Osteoblast (primary cell): ENCODE results near the gene KRTAP15-1. TPM values are rescaled to one million over a fixed set of nuclear protein-coding genes. Genes with fewer than 3 reads are reported as not detected.

ENCODE experiments used
- DNase-seq: peaks from one replicate; pipeline ENCODE4 v3.0.0; 2011; ENCODE audit warnings: low spot score, mixed read lengths; ENCODE audit not compliant: insufficient read length; ENCODE audit errors: missing footprints
- H2AFZ ChIP-seq: 2 replicates; pipeline ENCODE4 v1.6.0; 2011; ENCODE audit warnings: mild to moderate bottlenecking, low read length
- H3K27ac ChIP-seq: 2 replicates; pipeline ENCODE4 v1.5.1; 2011; ENCODE audit warnings: mild to moderate bottlenecking, low read depth, low read length, moderate library complexity
- H3K27me3 ChIP-seq: 2 replicates; pipeline ENCODE4 v1.6.0; 2012; ENCODE audit warnings: mild to moderate bottlenecking, control low read depth, inconsistent platforms, low read length, moderate library complexity; ENCODE audit not compliant: insufficient read depth
- H3K36me3 ChIP-seq: 2 replicates; pipeline ENCODE4 v1.5.1; 2011; ENCODE audit warnings: mild to moderate bottlenecking, low read length, control low read depth, moderate library complexity; ENCODE audit not compliant: insufficient read depth
- H3K4me1 ChIP-seq: 2 replicates; pipeline ENCODE4 v1.5.1; 2011; ENCODE audit warnings: mild to moderate bottlenecking, low read length, control low read depth, moderate library complexity; ENCODE audit not compliant: insufficient read depth
- H3K4me2 ChIP-seq: 2 replicates; pipeline ENCODE4 v1.6.0; 2011; ENCODE audit warnings: mild to moderate bottlenecking, low read length; ENCODE audit not compliant: insufficient read depth
- H3K4me3 ChIP-seq: fragments of 200-600 bp; sonication (generic); 3 replicates; pipeline ENCODE4 v1.5.1; 2012; ENCODE audit warnings: mild to moderate bottlenecking, low read length, inconsistent platforms; ENCODE audit not compliant: insufficient read depth
- H3K79me2 ChIP-seq: 2 replicates; pipeline ENCODE4 v1.6.0; 2012; ENCODE audit warnings: mild to moderate bottlenecking, low read length, control low read depth, inconsistent platforms; ENCODE audit not compliant: insufficient read depth
- H3K9me3 ChIP-seq: 2 replicates; pipeline ENCODE4 v1.5.1; 2011; ENCODE audit warnings: low read depth, low read length, control low read depth
- H4K20me1 ChIP-seq: 2 replicates; pipeline ENCODE4 v1.6.0; 2012; ENCODE audit warnings: mild to moderate bottlenecking, low read length, control low read depth; ENCODE audit not compliant: insufficient read depth
- total RNA-seq: library from RNA; depleted of rRNA; stranded (reverse); fragments of >200 nt; gene quantifications from 2 replicates; pipeline ENCODE4 v1.2.3, GENCODE V29; 2012
- TF ChIP-seq, protein P1 (sequence below): IDR thresholded peaks from 2 replicates; pipeline ENCODE4 v1.5.1; 2011; ENCODE audit warnings: mild to moderate bottlenecking, low read depth, low read length, moderate library complexity; ENCODE audit errors: extremely low read depth

KRTAP15-1 gene
- total RNA-seq, 1 donor, result not detected

DNA sequence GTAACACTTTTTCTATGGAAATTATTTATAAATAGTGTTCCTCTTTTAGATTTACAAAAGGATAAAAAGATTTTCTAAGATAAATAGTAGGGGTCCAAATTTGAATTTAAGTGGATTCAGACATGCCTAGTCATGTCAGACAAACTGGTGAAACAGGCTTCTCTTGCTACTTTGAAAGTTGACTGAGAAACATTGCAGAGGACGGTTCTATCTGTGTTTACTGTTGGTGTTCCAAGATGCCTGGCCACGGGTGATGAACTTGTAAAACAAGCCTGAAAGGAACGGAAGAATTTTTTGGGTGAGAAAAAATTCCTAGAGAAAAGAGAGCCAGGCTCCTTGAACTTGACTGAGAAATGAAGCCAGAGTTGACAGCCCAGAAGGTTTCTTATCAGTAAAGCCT is 37.9 kb downstream of the KRTAP15-1 start:
- DNase-seq, result no peak
- no peak overlapping the region for H3K4me2 ChIP-seq
- peaks cover 2% of the 10 kb centered on the region for H3K9me3 ChIP-seq
- no peaks in the 10 kb centered on the region for H3K4me1 ChIP-seq
- no peak overlapping the region for H3K27ac ChIP-seq
- H3K79me2 ChIP-seq, result no peaks in the 10 kb centered on the region
- no peak overlapping the region for H2AFZ ChIP-seq
- TF ChIP-seq, protein P1, sequence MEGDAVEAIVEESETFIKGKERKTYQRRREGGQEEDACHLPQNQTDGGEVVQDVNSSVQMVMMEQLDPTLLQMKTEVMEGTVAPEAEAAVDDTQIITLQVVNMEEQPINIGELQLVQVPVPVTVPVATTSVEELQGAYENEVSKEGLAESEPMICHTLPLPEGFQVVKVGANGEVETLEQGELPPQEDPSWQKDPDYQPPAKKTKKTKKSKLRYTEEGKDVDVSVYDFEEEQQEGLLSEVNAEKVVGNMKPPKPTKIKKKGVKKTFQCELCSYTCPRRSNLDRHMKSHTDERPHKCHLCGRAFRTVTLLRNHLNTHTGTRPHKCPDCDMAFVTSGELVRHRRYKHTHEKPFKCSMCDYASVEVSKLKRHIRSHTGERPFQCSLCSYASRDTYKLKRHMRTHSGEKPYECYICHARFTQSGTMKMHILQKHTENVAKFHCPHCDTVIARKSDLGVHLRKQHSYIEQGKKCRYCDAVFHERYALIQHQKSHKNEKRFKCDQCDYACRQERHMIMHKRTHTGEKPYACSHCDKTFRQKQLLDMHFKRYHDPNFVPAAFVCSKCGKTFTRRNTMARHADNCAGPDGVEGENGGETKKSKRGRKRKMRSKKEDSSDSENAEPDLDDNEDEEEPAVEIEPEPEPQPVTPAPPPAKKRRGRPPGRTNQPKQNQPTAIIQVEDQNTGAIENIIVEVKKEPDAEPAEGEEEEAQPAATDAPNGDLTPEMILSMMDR, result no peak
- no peaks in the 10 kb centered on the region for H3K36me3 ChIP-seq
- H4K20me1 ChIP-seq, result no peaks in the 10 kb centered on the region
- H3K27me3 ChIP-seq, result no peaks in the 10 kb centered on the region
- no peak overlapping the region for H3K4me3 ChIP-seq

DNA sequence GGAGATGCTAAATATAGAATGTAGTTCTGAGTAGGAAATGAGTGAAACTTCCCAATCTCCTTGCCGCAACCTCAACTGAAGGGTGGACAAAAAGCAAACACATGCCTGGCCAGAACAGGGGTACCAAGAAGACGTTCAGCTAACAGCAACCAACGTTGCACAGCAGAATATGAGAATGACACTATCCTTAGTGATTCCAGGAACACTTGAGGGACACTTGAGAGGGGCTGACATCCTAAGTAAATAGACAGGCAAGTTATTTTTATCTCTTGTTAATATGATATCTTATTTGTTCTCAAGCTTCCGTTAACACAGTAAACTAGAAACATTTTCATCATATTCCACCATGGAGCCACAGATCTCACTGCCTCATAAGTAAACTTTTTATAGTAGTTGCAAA is 39.2 kb downstream of the KRTAP15-1 start:
- Histone ChIP-seq H3K79me2 (no peaks in the 10 kb centered on the region), H2AFZ (no peak overlapping the region), H3K4me1 (no peaks in the 10 kb centered on the region), H3K36me3 (no peaks in the 10 kb centered on the region), H3K9me3 (peaks cover 2% of the 10 kb centered on the region), H3K27ac (no peak overlapping the region), H3K4me3 (no peak overlapping the region), H4K20me1 (no peaks in the 10 kb centered on the region), H3K27me3 (no peaks in the 10 kb centered on the region), H3K4me2 (no peak overlapping the region)
- no peak for DNase-seq
- TF ChIP-seq, protein P1, result no peak

DNA sequence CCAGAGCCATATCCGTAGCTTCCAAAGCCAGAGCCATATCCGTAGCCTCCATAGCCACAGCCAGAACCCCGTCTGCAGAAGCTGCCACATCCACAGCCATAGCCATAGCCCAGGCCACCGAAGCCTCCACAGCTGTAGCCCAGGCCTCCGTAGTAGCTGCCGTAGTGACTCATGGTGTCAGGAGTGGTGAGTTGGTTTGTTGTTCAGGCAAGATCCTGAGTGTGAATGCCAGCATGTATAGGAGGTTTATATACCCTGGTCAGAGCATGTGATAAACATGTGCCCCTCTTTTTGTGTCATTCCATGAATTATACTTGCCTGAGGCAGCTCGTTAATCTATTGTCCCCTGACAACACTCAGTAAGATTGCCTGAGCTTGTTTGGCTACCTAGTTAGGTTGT is 40.1 kb downstream of the KRTAP15-1 start, which contains the start of gene KRTAP19-1:
Gene KRTAP19-1 (minus strand): TSS at position 223 of the 400 bp plus-strand sequence. CDS start 50 bp downstream, at position 173.
- peaks cover 2% of the 10 kb centered on the region for H3K9me3 ChIP-seq

DNA sequence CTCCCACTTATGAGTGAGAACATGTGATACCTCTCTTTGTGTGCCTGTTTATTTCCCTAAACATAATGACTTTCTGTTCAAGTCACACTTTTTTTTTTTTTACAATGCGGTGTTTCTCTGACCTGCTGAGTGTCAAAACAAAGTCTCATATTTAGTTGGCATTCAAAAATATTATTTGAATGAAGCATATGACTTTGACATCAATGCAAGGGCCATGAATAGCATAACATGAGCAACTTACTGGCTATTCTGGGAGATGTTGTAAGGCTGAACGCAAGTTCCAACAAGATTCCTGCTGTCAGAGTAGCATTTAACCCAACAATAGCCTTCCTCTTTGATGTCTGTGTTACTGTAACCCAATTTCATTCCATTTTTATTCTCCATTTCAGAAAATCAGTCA is 42.1 kb downstream of the KRTAP15-1 start:
- no peaks in the 10 kb centered on the region for H3K36me3 ChIP-seq

More for the DNA sequence above, 40.1 kb downstream of the KRTAP15-1 start, which contains the start of gene KRTAP19-1:
- Histone ChIP-seq H2AFZ (no peak within 1 kb of the TSS), H3K4me1 (no peaks in the 10 kb centered on the region), H3K79me2 (no peaks in the 10 kb centered on the region), H3K36me3 (no peaks in the 10 kb centered on the region), H3K27me3 (no peaks in the 10 kb centered on the region), H3K4me3 (no peak within 1 kb of the TSS), H3K27ac (no peak within 1 kb of the TSS), H4K20me1 (no peaks in the 10 kb centered on the region), H3K4me2 (no peak within 1 kb of the TSS)
- TF ChIP-seq, protein P1, result no peak
- DNase-seq, result no peak

More for the DNA sequence above, 42.1 kb downstream of the KRTAP15-1 start:
- no peak for DNase-seq
- Histone ChIP-seq H2AFZ (no peak overlapping the region), H3K27ac (no peak overlapping the region), H3K79me2 (no peaks in the 10 kb centered on the region), H3K27me3 (no peaks in the 10 kb centered on the region), H3K4me2 (no peak overlapping the region), H3K4me3 (no peak overlapping the region), H4K20me1 (no peaks in the 10 kb centered on the region), H3K4me1 (no peaks in the 10 kb centered on the region), H3K9me3 (peaks cover 4% of the 10 kb centered on the region)
- TF ChIP-seq, protein P1, result no peak
